ENCODE data around the gene SGCG. TPM values are rescaled to one million over a fixed set of nuclear protein-coding genes. Genes with fewer than 3 reads are reported as not detected.

The SGCG gene
- total RNA-seq, 1 experiment from 2014 or later = 0.15 TPM

GRCh38 chr13:23344931-23345595 is 164.3 kb downstream of the SGCG start:
- H3K9me3 ChIP-seq (ENCODE audit: control insufficient read depth in 1 of 2, insufficient read depth in 1 of 2, low read depth in 1 of 2, low read length in 2 of 2) = no peaks in the 10 kb centered on the region
- ChIA-PET CTCF (interaction anchor here (0.8 kb wide), 1 partner anchor 17 kb away, joined by 3 read pairs; no protein-coding TSS in a partner anchor), POLR2A (no interaction called here), RAD21 (ENCODE audit: low non-redundant PET in 1 of 2, low total read pairs in 2 of 2, uncharacterized antibody in 2 of 2, unreplicated experiment in 2 of 2) (no interaction called here)
- H3K27ac ChIP-seq (ENCODE audit: low read depth, low read length) = no peak overlapping the region
- intact Hi-C loops (cut with micrococcal nuclease) = no loop called here
- no peak overlapping the region for H3K9ac ChIP-seq (ENCODE audit: low read length)
- no peaks in the 10 kb centered on the region for H3K27me3 ChIP-seq (ENCODE audit: insufficient read depth, low read length)
- H3K9me2 ChIP-seq (ENCODE audit: insufficient read depth) = no peaks in the 10 kb centered on the region
- H3K4me1 ChIP-seq (ENCODE audit: control insufficient read depth in 1 of 2, insufficient read depth in 2 of 2, low read length in 2 of 2) = no peaks in the 10 kb centered on the region
- no peak for ATAC-seq
- no peak overlapping the region for H3K4me3 ChIP-seq (replicated peaks in 1 of 2; ENCODE audit: low read depth in 1 of 2, low read length in 2 of 2)
- BruUV-seq (replicated peaks) = no TSS peak
- H3K79me2 ChIP-seq (ENCODE audit: insufficient read depth, low read length) = peaks cover 54% of the 10 kb centered on the region
- H3K36me3 ChIP-seq (ENCODE audit: control insufficient read depth in 1 of 2, insufficient read depth in 2 of 2, low read length in 2 of 2) = peaks cover 7 to 26% of the 10 kb centered on the region in 2 experiments
- no peak for DNase-seq (ENCODE audit: low read depth, low spot score)
- no peaks in the 10 kb centered on the region for H4K20me1 ChIP-seq (ENCODE audit: insufficient read depth)
- H3K4me2 ChIP-seq (ENCODE audit: low read length) = no peak overlapping the region
- no peak overlapping the region for H2AFZ ChIP-seq (ENCODE audit: low read depth, low read length, poor library complexity, severe bottlenecking)
- TF ChIP-seq ZNF274 (IDR thresholded peaks at IDR 0.05; ENCODE audit: low read depth, low read length) = no peak
- TF ChIP-seq JUND (IDR thresholded peaks at IDR 0.05) = no peak

DNA sequence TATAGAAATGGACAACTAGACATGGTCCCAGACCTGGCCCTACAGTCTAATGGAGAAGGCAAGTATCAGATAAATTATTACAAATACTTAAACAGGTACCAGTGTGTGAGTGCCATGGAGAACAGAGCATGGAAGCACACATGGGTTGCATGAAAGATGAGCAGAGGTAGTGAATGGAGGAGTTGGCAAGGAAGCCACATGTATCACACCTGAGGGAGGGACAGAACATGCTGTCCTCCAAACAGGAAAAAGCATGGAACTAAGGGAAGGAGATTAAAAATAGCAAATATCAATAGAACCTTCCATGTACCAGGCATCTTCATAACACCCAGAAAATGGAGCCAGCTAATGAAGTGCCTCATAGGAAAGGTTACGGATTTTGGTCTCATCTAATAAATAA is 166.8 kb downstream of the SGCG start:
- Histone ChIP-seq H3K4me2 (ENCODE audit: low read length) (no peak overlapping the region), H3K4me3 (replicated peaks in 1 of 2; ENCODE audit: low read depth in 1 of 2, low read length in 2 of 2) (no peak overlapping the region), H3K27me3 (ENCODE audit: insufficient read depth, low read length) (no peaks in the 10 kb centered on the region), H3K79me2 (ENCODE audit: insufficient read depth, low read length) (peaks cover 68% of the 10 kb centered on the region), H3K27ac (ENCODE audit: low read depth, low read length) (no peak overlapping the region), H3K9me2 (ENCODE audit: insufficient read depth) (no peaks in the 10 kb centered on the region), H2AFZ (ENCODE audit: low read depth, low read length, poor library complexity, severe bottlenecking) (no peak overlapping the region), H3K9ac (ENCODE audit: low read length) (no peak overlapping the region), H4K20me1 (ENCODE audit: insufficient read depth) (no peaks in the 10 kb centered on the region; the same call in 1 of the 2 replicates), H3K4me1 (ENCODE audit: control insufficient read depth in 1 of 2, insufficient read depth in 2 of 2, low read length in 2 of 2) (no peaks in the 10 kb centered on the region), H3K36me3 (ENCODE audit: control insufficient read depth in 1 of 2, insufficient read depth in 2 of 2, low read length in 2 of 2) (peaks cover 6 to 13% of the 10 kb centered on the region in 2 experiments; a peak in 3 of 4 replicates), H3K9me3 (ENCODE audit: control insufficient read depth in 1 of 2, insufficient read depth in 1 of 2, low read depth in 1 of 2, low read length in 2 of 2) (no peaks in the 10 kb centered on the region)
- ChIA-PET POLR2A (no interaction called here), CTCF (no interaction called here), RAD21 (ENCODE audit: low non-redundant PET in 1 of 2, low total read pairs in 2 of 2, uncharacterized antibody in 2 of 2, unreplicated experiment in 2 of 2) (no interaction called here)
- ATAC-seq = no peak
- no peak for TF ChIP-seq SIN3A (IDR thresholded peaks at IDR 0.05; ENCODE audit: low read depth)
- TF ChIP-seq CTCF (IDR thresholded peaks at IDR 0.05 in 2 of 3, conservative IDR thresholded peaks at IDR 0.05 in 1 of 3; ENCODE audit: borderline replicate concordance in 1 of 3, insufficient read depth in 1 of 3, low read depth in 2 of 3, low read length in 2 of 3) = no peak
- TF ChIP-seq CEBPB (IDR thresholded peaks at IDR 0.05; ENCODE audit: low read depth) = no peak
- TF ChIP-seq ZNF274 (IDR thresholded peaks at IDR 0.05; ENCODE audit: low read depth, low read length) = no peak
- TF ChIP-seq SP1 (IDR thresholded peaks at IDR 0.05; ENCODE audit: low read depth) = no peak
- no peak for TF ChIP-seq ZFX (IDR thresholded peaks at IDR 0.05)
- no peak for TF ChIP-seq SRF (IDR thresholded peaks at IDR 0.05; ENCODE audit: low read depth)
- no peak for TF ChIP-seq EZH2phosphoT487 (IDR thresholded peaks at IDR 0.05; ENCODE audit: borderline replicate concordance)
- TF ChIP-seq YY1 (IDR thresholded peaks at IDR 0.05; ENCODE audit: extremely low read depth, insufficient replicate concordance, low read depth, low read length) = no peak
- TF ChIP-seq, protein P1, sequence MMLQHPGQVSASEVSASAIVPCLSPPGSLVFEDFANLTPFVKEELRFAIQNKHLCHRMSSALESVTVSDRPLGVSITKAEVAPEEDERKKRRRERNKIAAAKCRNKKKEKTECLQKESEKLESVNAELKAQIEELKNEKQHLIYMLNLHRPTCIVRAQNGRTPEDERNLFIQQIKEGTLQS (IDR thresholded peaks at IDR 0.05) = no peak
- TF ChIP-seq CBX3 (IDR thresholded peaks at IDR 0.05; ENCODE audit: low read depth) = no peak
- TF ChIP-seq ZBTB33 (IDR thresholded peaks at IDR 0.05; ENCODE audit: extremely low read depth, insufficient replicate concordance, low read length) = no peak
- intact Hi-C loops (cut with micrococcal nuclease) = no loop called here
- no TSS peak for BruUV-seq (replicated peaks)
- DNase-seq (ENCODE audit: low read depth, low spot score) = no peak

All from HCT116 (cell line).